Cardiac muscle cell (in vitro differentiated cells and primary cell): ENCODE measurements around the gene FAM240A. TPM values are rescaled to one million over a fixed set of nuclear protein-coding genes. Genes with fewer than 3 reads are reported as not detected.

Experiments used
- DNase-seq, 2 donors: peaks; one replicate each; pipeline versions ENCODE4 v3.0.0 to v3.0.0-alpha.2; 2010 to 2017; ENCODE audit warnings: low read depth in 1 of 2, low spot score in 1 of 2
- H3K27ac ChIP-seq: fragments of 200-600 bp; sonication (generic); 2 replicates; pipeline ENCODE4 v1.5.1; 2016
- H3K27me3 ChIP-seq: fragments of 200-600 bp; sonication (generic); 2 replicates; pipeline ENCODE4 v1.6.0; 2016; ENCODE audit warnings: control low read depth
- H3K36me3 ChIP-seq: fragments of 200-600 bp; sonication (generic); 2 replicates; pipeline ENCODE4 v1.5.1; 2016; ENCODE audit warnings: control low read depth
- H3K4me1 ChIP-seq: fragments of 200-600 bp; sonication (generic); 2 replicates; pipeline ENCODE4 v1.8.1; 2017; ENCODE audit warnings: low read depth, mild to moderate bottlenecking, mixed run types
- H3K4me3 ChIP-seq: fragments of 200-600 bp; sonication (generic); 2 replicates; pipeline ENCODE4 v1.5.1; 2016; ENCODE audit warnings: mild to moderate bottlenecking
- H3K9me3 ChIP-seq: fragments of 200-600 bp; sonication (generic); 2 replicates; pipeline ENCODE4 v1.5.1; 2017; ENCODE audit warnings: low read depth, mild to moderate bottlenecking, control low read depth
- polyA plus RNA-seq: library from polyadenylated mRNA; unstranded; fragments of >200 nt; fragmentation: Nextera tagmentation; extraction: Ambion mirVana; gene quantifications from 2 replicates; pipeline ENCODE4 v1.2.1, GENCODE V29; 2016
- total RNA-seq: library from RNA; depleted of rRNA; stranded (reverse); fragments of >200 nt; gene quantifications from 2 replicates; pipeline ENCODE4 v1.2.3, GENCODE V29; 2016
- TF ChIP-seq, protein P1 (sequence below): IDR thresholded peaks from 2 replicates; pipeline ENCODE4 v1.5.1; 2012; ENCODE audit warnings: low read depth, mild to moderate bottlenecking, low read length

Gene FAM240A
- total and polyA plus RNA-seq, 2 experiments from 2014 or later, result not detected

DNA sequence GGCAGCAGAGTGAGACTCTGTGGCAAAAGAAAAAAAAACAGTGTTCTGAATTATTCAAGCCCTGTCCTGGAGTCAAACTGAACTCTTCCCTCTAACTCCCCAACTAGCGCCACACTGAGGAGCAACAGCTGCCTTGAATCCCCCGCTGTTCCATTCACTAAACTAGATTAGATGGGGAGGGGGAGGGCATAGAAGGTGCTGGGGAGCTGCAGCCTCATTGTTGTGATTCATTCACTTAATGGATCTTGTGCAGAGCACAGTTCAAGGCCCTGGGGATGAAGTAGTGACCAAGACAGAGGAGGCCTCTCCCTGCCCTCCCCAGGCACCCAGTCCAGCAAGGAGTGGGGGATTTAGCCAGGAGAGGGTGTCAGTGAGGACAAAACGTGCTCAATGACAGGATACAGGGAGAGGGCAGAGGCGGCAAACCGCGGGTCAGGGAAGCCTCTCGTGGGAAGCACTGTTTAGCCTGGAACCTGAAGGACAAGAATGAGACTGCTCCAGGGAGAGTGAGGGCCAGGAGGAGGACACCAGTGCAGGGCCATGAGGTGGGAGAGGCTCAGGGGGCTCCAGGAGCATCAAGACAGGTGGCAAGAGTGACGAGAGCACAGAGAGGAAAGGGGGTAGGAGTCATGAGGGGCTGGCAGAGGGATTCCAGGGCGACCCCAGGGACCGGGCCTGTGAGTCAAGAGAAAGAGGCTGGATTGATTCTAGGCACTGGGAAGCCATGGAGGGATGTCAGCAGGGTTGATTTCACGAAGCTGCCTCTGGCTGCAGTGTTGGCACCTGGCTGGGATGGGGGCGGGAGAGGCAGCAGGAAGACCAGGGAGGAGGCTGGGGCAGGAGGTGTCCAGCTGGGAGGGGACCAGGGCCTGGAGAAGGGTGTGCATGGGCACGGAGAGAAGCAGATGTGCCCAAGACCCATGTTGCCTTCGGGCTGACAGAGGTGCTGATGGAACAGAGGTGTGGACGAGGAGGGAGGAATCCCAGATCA is 49.7 kb downstream of the FAM240A start:
- H3K9me3 ChIP-seq, result no peaks in the 10 kb centered on the region
- H3K36me3 ChIP-seq, result no peaks in the 10 kb centered on the region
- TF ChIP-seq, protein P1, sequence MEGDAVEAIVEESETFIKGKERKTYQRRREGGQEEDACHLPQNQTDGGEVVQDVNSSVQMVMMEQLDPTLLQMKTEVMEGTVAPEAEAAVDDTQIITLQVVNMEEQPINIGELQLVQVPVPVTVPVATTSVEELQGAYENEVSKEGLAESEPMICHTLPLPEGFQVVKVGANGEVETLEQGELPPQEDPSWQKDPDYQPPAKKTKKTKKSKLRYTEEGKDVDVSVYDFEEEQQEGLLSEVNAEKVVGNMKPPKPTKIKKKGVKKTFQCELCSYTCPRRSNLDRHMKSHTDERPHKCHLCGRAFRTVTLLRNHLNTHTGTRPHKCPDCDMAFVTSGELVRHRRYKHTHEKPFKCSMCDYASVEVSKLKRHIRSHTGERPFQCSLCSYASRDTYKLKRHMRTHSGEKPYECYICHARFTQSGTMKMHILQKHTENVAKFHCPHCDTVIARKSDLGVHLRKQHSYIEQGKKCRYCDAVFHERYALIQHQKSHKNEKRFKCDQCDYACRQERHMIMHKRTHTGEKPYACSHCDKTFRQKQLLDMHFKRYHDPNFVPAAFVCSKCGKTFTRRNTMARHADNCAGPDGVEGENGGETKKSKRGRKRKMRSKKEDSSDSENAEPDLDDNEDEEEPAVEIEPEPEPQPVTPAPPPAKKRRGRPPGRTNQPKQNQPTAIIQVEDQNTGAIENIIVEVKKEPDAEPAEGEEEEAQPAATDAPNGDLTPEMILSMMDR, result no peak
- no peaks in the 10 kb centered on the region for H3K27me3 ChIP-seq
- peaks cover 11% of the 10 kb centered on the region for H3K4me1 ChIP-seq
- DNase-seq, result no peak
- no peak overlapping the region for H3K27ac ChIP-seq
- H3K4me3 ChIP-seq, result no peak overlapping the region

DNA sequence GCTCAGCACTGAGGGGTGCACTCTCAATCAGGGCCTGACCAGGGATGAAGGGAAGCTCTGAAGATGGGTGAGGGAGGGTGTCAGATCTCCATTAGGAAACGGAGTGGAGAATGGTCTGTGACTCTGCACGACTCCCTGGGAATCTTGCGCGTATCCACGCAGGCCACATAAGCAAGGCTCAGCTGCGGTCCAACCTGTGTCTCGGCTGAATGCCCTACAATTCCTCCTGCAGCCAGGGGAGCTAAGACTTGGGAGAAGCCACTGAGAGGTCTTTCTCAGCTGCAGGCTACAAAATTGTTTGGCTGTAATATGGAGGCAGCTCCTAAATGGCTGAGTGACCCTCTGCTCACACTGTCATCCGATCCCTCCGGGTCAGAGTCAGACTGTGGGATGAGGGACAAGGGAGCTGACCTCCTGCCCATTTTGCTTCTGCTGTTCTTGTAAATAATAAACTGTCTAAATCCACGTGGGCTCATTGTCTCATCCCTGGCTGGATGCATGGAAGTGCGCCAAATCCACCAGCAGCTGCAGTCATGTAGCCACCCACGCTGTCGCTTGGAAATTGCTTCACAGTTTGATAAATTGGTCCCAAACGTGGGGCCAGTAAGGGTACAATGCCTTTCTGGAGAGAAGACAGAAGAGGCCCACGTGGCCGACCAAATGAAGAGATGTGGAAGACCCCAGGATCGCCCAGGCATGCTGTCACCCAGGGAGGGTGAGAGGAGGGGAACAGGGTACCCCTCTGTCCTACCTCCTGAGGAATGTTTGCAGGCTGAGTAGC is 50.6 kb downstream of the FAM240A start:
- Histone ChIP-seq H3K27ac (no peak overlapping the region), H3K9me3 (no peaks in the 10 kb centered on the region), H3K27me3 (no peaks in the 10 kb centered on the region), H3K4me1 (peaks cover 11% of the 10 kb centered on the region), H3K4me3 (no peak overlapping the region), H3K36me3 (no peaks in the 10 kb centered on the region)
- TF ChIP-seq, protein P1, result no peak
- DNase-seq, result peak; percentile 23 to 37

DNA sequence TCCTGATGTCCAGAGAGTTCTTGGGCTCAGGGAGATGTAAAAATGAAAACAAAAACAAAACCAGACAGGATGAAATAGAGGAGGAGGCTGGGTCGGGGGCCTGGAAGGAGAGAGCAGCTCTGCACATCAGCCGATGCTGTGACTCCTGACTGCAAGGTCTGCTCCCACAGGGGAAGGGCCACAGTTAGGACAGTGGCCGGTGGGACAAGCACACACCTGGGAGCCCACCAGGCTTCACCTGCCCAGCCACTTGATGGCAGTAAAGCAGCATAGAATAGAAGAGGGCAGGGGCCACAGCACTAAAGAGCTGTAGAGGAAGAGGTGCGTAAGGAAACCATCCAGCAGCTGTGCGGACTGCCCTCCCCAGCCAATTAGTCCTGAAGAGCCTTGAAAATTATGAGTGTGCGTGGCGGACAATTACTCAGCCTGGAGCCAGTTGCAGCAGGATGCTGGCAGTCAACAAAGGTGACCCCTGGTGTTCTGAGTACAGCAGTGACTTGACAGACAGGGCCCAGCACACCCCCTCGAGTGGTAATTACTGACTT is 51.3 kb downstream of the FAM240A start:
- Histone ChIP-seq H3K27me3 (no peaks in the 10 kb centered on the region), H3K36me3 (no peaks in the 10 kb centered on the region), H3K4me3 (no peak overlapping the region), H3K9me3 (no peaks in the 10 kb centered on the region), H3K27ac (no peak overlapping the region), H3K4me1 (peaks cover 11% of the 10 kb centered on the region)
- TF ChIP-seq, protein P1, result no peak
- DNase-seq, result peak in 1 of 2 donors; percentile 48

DNA sequence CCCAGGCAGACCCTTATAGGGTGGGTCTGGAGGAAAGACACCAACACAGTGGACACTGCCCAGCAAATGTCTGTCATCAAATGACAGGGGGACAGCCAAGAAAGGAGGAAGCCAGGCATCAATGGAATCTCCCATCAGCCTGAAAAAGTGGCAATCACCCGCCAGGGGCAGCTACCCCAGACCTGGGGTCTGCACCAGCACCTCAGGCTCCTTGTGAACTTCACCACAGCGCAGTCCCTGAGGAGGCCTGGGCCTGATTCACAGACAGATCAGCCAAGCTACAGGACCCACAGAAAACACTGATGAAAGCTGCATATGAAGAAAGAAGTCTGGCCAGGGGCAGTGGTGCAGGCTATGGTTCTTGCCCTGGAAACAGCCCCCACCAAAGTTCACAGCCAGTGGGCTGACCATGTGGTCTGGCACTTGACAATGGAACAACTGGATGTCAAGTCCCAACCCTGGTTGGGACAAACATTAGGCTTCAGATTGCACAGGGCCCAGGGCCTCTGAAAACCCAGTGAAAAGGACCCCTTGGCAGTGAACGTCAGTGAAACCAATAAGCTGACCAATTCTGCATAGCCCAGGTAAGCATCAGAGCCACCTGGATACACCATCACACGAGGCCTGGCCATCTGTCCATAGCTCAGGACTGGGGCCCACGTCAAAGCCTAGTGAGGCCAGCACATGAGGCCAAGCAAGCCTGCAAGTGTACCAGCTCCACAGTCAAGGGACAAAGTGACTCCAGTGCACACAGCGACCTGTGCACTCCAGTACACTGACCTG is 52.1 kb downstream of the FAM240A start:
- H3K36me3 ChIP-seq, result no peaks in the 10 kb centered on the region
- H3K4me1 ChIP-seq, result peaks cover 11% of the 10 kb centered on the region
- DNase-seq, result no peak

More for the DNA sequence above, 52.1 kb downstream of the FAM240A start:
- H3K27ac ChIP-seq, result no peak overlapping the region
- TF ChIP-seq, protein P1, result no peak
- no peak overlapping the region for H3K4me3 ChIP-seq
- no peaks in the 10 kb centered on the region for H3K27me3 ChIP-seq
- no peaks in the 10 kb centered on the region for H3K9me3 ChIP-seq
